Fibroblast of the aortic adventitia (primary cell): Measurements from ENCODE around the gene CD6. TPM values are rescaled to one million over a fixed set of nuclear protein-coding genes. Genes with fewer than 3 reads are reported as not detected.

ENCODE experiments used
- DNase-seq: peaks from one replicate; pipeline ENCODE4 v3.0.0-alpha.2; 2010; ENCODE audit warnings: low read depth
- H3K4me3 ChIP-seq: 2 replicates; pipeline ENCODE4 v1.5.1; 2011; ENCODE audit warnings: low read depth, mild to moderate bottlenecking, control low read depth, low read length, moderate library complexity
- CTCF ChIP-seq: IDR thresholded peaks from 2 replicates; pipeline ENCODE4 v1.5.1; 2011; ENCODE audit warnings: mild to moderate bottlenecking, low read length, control low read depth, inconsistent platforms; ENCODE audit not compliant: insufficient read depth
- total RNA-seq: library from RNA; depleted of rRNA; stranded (reverse); fragments of >200 nt; gene quantifications from 2 replicates; pipeline ENCODE4 v1.2.3, GENCODE V29; 2012; ENCODE audit warnings: low replicate concordance

CD6 gene
- total RNA-seq, 1 donor, result not detected

DNA sequence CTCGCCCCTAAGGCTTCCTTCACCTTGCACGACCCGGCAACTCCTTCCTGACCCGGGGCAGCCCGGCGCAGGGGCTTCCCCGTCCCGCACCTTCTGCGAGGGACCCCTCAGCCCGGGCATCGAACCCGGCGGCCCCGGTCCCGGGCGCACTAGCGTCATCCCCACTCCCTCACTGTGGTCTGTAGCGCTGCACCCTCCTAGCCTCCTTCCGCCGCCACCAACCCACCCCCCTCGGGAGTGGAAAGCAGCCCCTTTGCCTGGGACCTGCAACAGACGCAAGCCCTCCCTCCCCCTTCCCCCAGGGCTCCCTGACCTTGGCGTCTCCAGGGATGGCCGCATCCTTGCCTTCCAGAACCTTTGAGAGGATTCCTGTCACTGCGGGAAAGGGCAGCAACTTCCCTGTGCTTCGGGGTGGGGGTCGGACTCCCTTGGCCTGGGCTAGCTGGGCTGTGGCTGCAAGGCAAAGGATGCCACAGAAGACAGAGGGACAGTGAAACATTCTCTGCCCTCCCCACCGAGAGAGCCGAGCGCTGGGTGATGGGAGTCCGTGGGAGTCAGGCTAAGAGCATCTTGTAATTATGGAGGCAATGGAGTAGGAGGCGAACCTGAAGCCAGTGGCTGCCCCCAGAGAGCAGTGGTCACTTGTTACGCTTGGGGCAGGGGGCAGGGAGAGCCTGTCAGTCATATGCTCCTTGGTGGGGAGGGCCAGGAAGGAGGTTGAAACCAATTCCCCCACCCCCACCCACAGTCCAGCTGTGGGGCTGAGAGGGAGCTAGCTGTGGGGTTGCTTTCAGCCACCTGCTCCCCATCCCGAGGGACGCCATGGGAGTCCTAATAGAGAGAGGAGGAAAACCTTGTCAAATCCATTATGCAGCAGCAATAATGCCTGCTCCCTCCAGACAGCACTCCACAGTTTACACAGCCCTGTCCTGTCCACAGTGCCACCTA, 46.3 kb upstream of the CD6 start:
- no peak for DNase-seq
- peak overlapping the region; percentile 74 for H3K4me3 ChIP-seq
- TF ChIP-seq CTCF, result no peak

GRCh38 chr11:60925868-60926267, 45.6 kb upstream of the CD6 start:
- no peak for TF ChIP-seq CTCF
- no peak overlapping the region for H3K4me3 ChIP-seq
- peak; percentile 45 for DNase-seq

- no peak overlapping the region for H3K4me3 ChIP-seq
- DNase-seq, result no peak
- TF ChIP-seq CTCF, result no peak
Observed at GRCh38 chr11:60926500-60926899, 45.0 kb upstream of the CD6 start.

DNA sequence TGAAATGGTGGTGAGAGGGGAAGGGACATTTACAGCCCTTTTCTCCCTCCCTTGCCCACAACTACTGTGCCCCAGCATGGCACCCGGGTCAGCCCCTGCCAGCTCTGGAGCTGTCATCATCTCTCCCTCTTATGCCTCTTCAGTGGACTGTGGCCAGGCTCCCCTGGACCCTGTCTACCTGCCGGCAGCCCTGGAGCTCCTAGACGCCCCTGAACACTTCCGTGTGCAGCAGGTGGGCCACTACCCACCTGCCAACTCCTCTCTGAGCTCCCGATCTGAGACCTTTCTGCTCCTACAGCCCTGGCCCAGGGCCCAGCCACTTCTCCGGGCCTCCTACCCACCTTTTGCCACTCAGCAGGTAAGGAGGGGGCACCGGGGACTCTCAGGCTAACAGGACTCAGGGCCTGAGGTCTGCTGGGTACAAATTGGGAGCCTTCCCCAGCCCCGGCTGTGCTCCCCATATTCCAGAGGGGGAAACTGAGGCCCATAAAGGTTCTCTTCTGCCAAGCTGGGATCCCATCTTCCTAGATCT, 44.4 kb upstream of the CD6 start:
- no peak for TF ChIP-seq CTCF
- DNase-seq, result no peak
- no peak overlapping the region for H3K4me3 ChIP-seq

GRCh38 chr11:60927600-60927999, 43.9 kb upstream of the CD6 start:
- DNase-seq, result no peak
- no peak for TF ChIP-seq CTCF
- no peak overlapping the region for H3K4me3 ChIP-seq

DNA sequence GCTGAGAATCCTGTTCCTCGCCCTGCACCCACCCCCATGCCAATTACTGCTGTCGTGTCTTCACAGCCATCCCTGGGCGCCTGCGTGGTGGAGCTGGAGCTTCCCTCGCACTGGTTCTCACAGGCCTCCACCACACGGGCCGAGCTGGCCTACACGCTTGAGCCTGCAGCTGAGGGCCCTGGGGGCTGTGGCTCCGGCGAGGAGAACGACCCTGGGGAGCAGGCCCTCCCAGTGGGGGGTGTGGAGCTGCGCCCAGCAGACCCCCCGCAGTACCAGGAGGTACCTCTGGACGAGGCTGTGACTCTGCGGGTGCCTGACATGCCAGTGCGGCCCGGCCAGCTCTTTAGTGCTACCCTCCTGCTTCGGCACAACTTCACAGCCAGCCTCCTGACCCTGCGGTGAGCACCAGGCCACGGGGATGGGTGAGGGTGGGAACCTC, 42.9 kb upstream of the CD6 start:
- H3K4me3 ChIP-seq, result no peak overlapping the region
- no peak for DNase-seq
- TF ChIP-seq CTCF, result no peak
